Mucosa of descending colon (tissue), 3 donors: ENCODE data around the gene CCNF. TPM values are rescaled to one million over a fixed set of nuclear protein-coding genes. Genes with fewer than 3 reads are reported as not detected.

ENCODE experiments used
- ATAC-seq: fragments of 200-7000 bp; cut with Tn5 transposase; one replicate; pipeline ENCODE4 v1.9.1; 2020; ENCODE audit warnings: mild to moderate bottlenecking, moderate library complexity
- DNase-seq, 3 donors: peaks; one replicate each; pipeline ENCODE4 v3.0.0-alpha.2; 2020
- H3K36me3 ChIP-seq: fragments of 200-600 bp; one replicate; pipeline ENCODE4 v1.8.0; 2021; ENCODE audit warnings: low read depth, mild to moderate bottlenecking
- H3K4me1 ChIP-seq: fragments of 200-600 bp; one replicate; pipeline ENCODE4 v1.8.0; 2021; ENCODE audit warnings: low read depth, mild to moderate bottlenecking
- H3K4me3 ChIP-seq: fragments of 200-600 bp; one replicate; pipeline ENCODE4 v1.8.0; 2021; ENCODE audit warnings: mild to moderate bottlenecking
- H3K9me3 ChIP-seq: fragments of 200-600 bp; one replicate; pipeline ENCODE4 v1.8.0; 2021; ENCODE audit warnings: mild to moderate bottlenecking
- CTCF ChIP-seq: fragments of 200-600 bp; IDR thresholded peaks from one replicate; pipeline ENCODE4 v1.8.0; 2022; ENCODE audit warnings: antibody characterized with exemption, mild to moderate bottlenecking
- intact Hi-C, 2 donors: fragments of 100-400 bp; cut with DNase I in 1 of 2; cut with micrococcal nuclease in 1 of 2; formaldehyde crosslinking; loops; one replicate each; pipeline versions ENCODE4 v1.11.0 to v1.11.1; 2022; cut with DNase I, micrococcal nuclease
- total RNA-seq, 3 donors: library from RNA; stranded (reverse); fragmentation: NEBNext Ultra II Directional in 2 of 3; extraction: Animal tissue kit (Norgen Biotek cat#: 25700) in 2 of 3; gene quantifications; one replicate each; pipeline versions ENCODE4 v1.2.1 to v1.2.4, GENCODE V29; 2021 to 2023
- donor health status: DM: no; HTN: no; CAD: no; lungs with moderate emphysema.
- donor health status: DM: no; HTN: no; CAD: no.
- donor health status: DM: no; HTN: yes; CAD: no.

Gene CCNF
- total RNA-seq, 3 donors from 2014 or later = 3.4 to 12.7 (median 3.7) TPM

DNA sequence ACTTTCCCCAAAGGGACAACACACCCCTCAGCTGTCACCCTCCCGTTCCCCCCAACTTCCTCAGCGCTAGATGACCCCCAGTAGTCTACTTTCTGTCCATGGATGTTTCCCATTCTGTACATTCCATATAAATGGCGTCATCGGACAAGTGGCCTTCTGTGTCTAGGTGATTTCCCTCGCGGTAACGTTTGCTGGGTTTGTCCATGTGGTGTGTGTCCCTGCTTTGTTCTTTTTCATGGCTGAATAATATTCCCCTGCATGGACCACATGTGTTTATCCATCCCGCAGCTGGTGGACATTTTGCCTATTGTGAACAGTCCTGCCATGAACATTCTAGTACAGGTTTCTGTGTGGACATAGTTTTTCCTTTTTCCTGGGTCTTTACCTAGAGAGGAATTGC is 23.4 kb downstream of the CCNF start:
- H3K4me3 ChIP-seq = no peak overlapping the region
- H3K4me1 ChIP-seq = no peaks in the 10 kb centered on the region
- no peaks in the 10 kb centered on the region for H3K36me3 ChIP-seq
- intact Hi-C loops = no loop called here
- TF ChIP-seq CTCF = no peak
- ATAC-seq (no peak), DNase-seq (no peak)
- no peaks in the 10 kb centered on the region for H3K9me3 ChIP-seq

GRCh38 chr16:2455081-2455845 is 26.0 kb downstream of the CCNF start:
- no peaks in the 10 kb centered on the region for H3K36me3 ChIP-seq

DNA sequence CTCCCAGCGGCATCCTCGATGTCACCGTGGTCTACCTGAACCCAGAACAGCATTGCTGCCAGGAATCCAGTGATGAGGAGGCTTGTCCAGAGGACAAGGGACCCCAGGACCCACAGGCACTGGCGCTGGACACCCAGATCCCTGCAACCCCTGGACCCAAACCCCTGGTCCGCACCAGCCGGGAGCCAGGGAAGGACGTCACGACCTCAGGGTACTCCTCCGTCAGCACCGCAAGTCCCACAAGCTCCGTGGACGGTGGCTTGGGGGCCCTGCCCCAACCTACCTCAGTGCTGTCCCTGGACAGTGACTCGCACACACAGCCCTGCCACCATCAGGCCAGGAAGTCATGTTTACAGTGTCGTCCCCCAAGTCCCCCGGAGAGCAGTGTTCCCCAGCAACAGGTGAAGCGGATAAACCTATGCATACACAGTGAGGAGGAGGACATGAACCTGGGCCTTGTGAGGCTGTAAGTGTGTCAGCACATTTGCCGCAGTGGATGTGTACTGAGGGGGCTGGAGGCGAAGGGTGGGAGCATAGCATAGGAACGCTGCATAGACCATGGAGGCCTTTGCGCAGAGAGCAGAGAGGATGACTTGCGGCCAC is 27.4 kb downstream of the CCNF start:
- H3K4me1 ChIP-seq = peaks cover 9% of the 10 kb centered on the region
- H3K36me3 ChIP-seq = no peaks in the 10 kb centered on the region
- intact Hi-C loops = no loop called here
- ATAC-seq (no peak), DNase-seq (no peak)
- H3K9me3 ChIP-seq = no peaks in the 10 kb centered on the region
- no peak overlapping the region for H3K4me3 ChIP-seq
- TF ChIP-seq CTCF = no peak

More at GRCh38 chr16:2455081-2455845, 26.0 kb downstream of the CCNF start:
- intact Hi-C loops = no loop called here
- Histone ChIP-seq H3K9me3 (no peaks in the 10 kb centered on the region), H3K4me1 (peaks cover 6% of the 10 kb centered on the region), H3K4me3 (no peak overlapping the region)
- TF ChIP-seq CTCF = no peak
- ATAC-seq (no peak), DNase-seq (no peak)

DNA sequence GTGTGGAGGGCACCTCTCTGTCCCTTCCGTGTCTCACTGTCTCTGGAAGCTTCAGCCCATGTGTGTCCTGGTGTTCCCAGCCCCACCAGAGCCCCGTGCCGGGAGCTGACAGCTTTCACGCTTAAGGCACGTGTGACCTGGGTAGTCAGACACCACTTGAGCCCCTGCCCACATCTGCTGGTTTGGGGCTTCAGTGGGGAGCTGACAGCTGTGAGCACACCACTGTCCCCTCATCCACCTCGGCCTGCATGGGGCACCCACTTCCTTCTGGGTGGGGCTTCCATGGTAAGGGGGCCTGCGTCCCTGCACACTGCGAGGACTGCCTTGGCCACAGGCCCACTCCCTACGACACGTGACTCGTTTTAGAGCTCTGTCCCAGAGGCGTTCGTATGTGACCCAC is 28.0 kb downstream of the CCNF start:
- ATAC-seq (no peak), DNase-seq (no peak)
- no peak for TF ChIP-seq CTCF
- H3K36me3 ChIP-seq = no peaks in the 10 kb centered on the region
- H3K4me3 ChIP-seq = no peak overlapping the region
- no peaks in the 10 kb centered on the region for H3K9me3 ChIP-seq
- intact Hi-C loops = no loop called here
- H3K4me1 ChIP-seq = peaks cover 9% of the 10 kb centered on the region

DNA sequence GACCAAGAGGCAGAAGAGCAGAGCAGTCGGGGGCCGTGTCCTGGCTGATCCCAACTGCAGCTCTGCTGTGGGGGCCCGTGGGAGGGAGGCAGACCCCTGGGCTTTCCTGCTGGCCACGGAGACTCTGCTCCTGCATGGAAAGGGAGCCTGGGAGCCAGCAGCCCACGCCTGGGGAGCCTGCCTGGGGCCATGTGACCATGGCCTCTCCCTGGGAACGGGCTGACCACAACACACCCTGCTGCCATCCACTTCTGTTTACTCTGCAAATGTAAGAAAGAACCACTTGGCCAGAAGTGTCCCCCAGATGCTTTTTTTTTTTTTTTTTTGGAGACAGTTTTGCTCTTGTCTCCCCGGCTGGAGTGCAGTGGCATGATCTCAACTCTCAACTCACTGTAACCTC is 28.7 kb downstream of the CCNF start:
- DNase-seq (peak in 1 of 3 donors; percentile 42), ATAC-seq (no peak)
- no peaks in the 10 kb centered on the region for H3K36me3 ChIP-seq
- H3K4me1 ChIP-seq = peaks cover 9% of the 10 kb centered on the region
- H3K9me3 ChIP-seq = no peaks in the 10 kb centered on the region
- no peak overlapping the region for H3K4me3 ChIP-seq
- intact Hi-C loops = no loop called here
- no peak for TF ChIP-seq CTCF
